GM21381 (cell line): ENCODE results near the gene KIF15.
"Not testable (repeated sequence)": the region's sequence is repeated elsewhere in the genome, so short reads cannot be mapped to it uniquely, and the experiment has no call there.

Experiments used
- ATAC-seq: cut with Tn5 transposase; IDR thresholded peaks from one replicate; pipeline ENCODE4 v1.9.1; 2021; ENCODE audit warnings: mild to moderate bottlenecking, moderate library complexity; ENCODE audit not compliant: unreplicated experiment

The KIF15 gene

GRCh38 chr3:44816334-44816733, 54.7 kb downstream of the KIF15 start:
- not testable (repeated sequence) for ATAC-seq

- not testable (repeated sequence) for ATAC-seq
Measured at GRCh38 chr3:44821206-44821605, 59.6 kb downstream of the KIF15 start.

GRCh38 chr3:44825264-44825925, 63.8 kb downstream of the KIF15 start:
- ATAC-seq = no peak

GRCh38 chr3:44827196-44827595, 65.6 kb downstream of the KIF15 start:
- no peak for ATAC-seq

- no peak for ATAC-seq
Measured at GRCh38 chr3:44831232-44831631, 69.6 kb downstream of the KIF15 start.

GRCh38 chr3:44832032-44832431, 70.4 kb downstream of the KIF15 start:
- ATAC-seq = no peak

- ATAC-seq = no peak
Measured at GRCh38 chr3:44832965-44833364, 71.4 kb downstream of the KIF15 start.

GRCh38 chr3:44833394-44833793, 71.8 kb downstream of the KIF15 start:
- no peak for ATAC-seq

GRCh38 chr3:44835684-44836083, 74.1 kb downstream of the KIF15 start:
- ATAC-seq = no peak

GRCh38 chr3:44842376-44842775, 80.8 kb downstream of the KIF15 start:
- ATAC-seq = no peak

GRCh38 chr3:44845528-44846520, 84.2 kb downstream of the KIF15 start:
- no peak for ATAC-seq

- ATAC-seq = no peak
Measured at GRCh38 chr3:44848634-44849033, 87.0 kb downstream of the KIF15 start.

GRCh38 chr3:44856663-44857062, 95.1 kb downstream of the KIF15 start:
- not testable (repeated sequence) for ATAC-seq

GRCh38 chr3:44860117-44860516, 98.5 kb downstream of the KIF15 start:
- no peak for ATAC-seq

- ATAC-seq = peak; percentile 98
Measured at GRCh38 chr3:44861412-44862225, 100.0 kb downstream of the KIF15 start, which contains the start of gene TMEM42. TMEM42 (plus strand) TSS chr3:44861912; CDS start chr3:44861925, 13 bp downstream.

GRCh38 chr3:44862226-44862637, 100.6 kb downstream of the KIF15 start:
- peak; percentile 22 for ATAC-seq

GRCh38 chr3:44865272-44866035, 103.9 kb downstream of the KIF15 start:
- ATAC-seq = no peak

- no peak for ATAC-seq
Measured at GRCh38 chr3:44867421-44868111, 106.0 kb downstream of the KIF15 start.

GRCh38 chr3:44870375-44871061, 108.9 kb downstream of the KIF15 start:
- ATAC-seq = no peak
